SH-SY5Y (cell line): Measurements from ENCODE around the gene NXPH1.

Experiments
- GATA2 ChIP-seq: IDR thresholded peaks from 2 replicates; pipeline ENCODE4 v1.6.1; 2011; ENCODE audit warnings: mild to moderate bottlenecking, low read depth, low read length
- GATA3 ChIP-seq: IDR thresholded peaks from 2 replicates; pipeline ENCODE4 v1.6.1; 2011; ENCODE audit warnings: low read depth, mild to moderate bottlenecking, low read length, moderate library complexity

DNA sequence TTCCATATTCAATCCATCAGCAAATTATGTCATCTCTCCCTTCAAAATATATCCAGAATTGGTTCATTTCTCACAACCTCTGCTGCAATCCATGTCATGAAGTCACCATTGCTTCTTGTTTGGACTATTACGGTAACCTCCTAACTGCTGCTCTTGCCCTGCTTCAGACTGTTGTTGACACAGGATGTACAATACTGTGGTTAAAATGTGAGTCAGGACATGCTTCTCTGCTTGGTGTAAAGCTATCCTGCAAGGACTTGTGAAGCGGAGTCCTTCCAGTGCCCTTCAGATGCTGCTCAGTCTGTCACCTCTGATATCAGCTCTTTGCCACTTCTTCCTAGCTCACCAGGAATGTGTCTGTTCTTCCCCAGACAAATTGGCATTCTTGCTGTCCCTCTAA, 10.4 kb upstream of the NXPH1 start:
- TF ChIP-seq GATA2: no peak
- TF ChIP-seq GATA3: no peak
